ENCODE data around the gene TUBGCP5. TPM values are rescaled to one million over a fixed set of nuclear protein-coding genes. Genes with fewer than 3 reads are reported as not detected.

TUBGCP5 gene
- total and polyA plus RNA-seq, 2 of the 4 experiments (the other 2 are of a cell fraction), result 13.0 to 19.4 TPM

DNA sequence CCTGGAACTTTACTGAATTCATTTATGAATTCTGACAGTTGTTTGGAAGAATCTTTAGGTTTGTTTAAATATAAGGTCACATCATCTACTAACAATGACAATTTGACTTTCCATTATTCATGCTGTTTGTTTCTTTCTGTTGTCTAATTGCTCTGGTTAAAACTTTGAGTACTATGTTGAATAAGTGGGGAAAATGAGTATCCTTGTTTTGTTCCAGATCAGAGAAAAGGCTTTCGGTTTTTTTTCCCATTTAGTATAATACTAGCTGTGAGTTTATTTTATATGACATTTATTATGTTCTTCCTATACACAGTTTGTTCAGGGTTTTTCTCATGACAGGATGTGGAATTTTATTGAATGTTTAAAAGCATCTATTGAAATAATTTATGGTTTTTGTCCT, 11.3 kb upstream of the TUBGCP5 start:
- Histone ChIP-seq H3K9ac (ENCODE audit: low read depth, low read length) (no peak overlapping the region), H3K56ac (ENCODE audit: extremely low read depth, insufficient read depth, low read length) (no peak overlapping the region), H3K4me3 (ENCODE audit: insufficient read depth, low read depth, low read length) (no peak overlapping the region), H4K5ac (ENCODE audit: low read depth, low read length) (no peak overlapping the region), H3K27ac (ENCODE audit: insufficient read depth, low read length) (no peak overlapping the region), H4K20me1 (ENCODE audit: insufficient read depth, low read length) (no peaks in the 10 kb centered on the region), H3K4ac (ENCODE audit: low read depth, low read length) (no peak overlapping the region), H2BK20ac (ENCODE audit: low read depth, low read length) (no peak overlapping the region), H3K9me1 (ENCODE audit: insufficient read depth, low read length) (no peaks in the 10 kb centered on the region), H2BK5ac (ENCODE audit: low read depth, low read length, poor library complexity, severe bottlenecking) (no peak overlapping the region), H3K36me3 (ENCODE audit: control insufficient read depth, insufficient read depth, low read length) (no peaks in the 10 kb centered on the region), H2BK120ac (ENCODE audit: low read depth, low read length) (no peak overlapping the region), H3K23ac (ENCODE audit: low read depth, low read length) (no peak overlapping the region), H3K14ac (replicated peaks; ENCODE audit: low read depth, low read length) (no peak overlapping the region), H3K18ac (ENCODE audit: low read depth, low read length) (no peak overlapping the region), H3K79me1 (ENCODE audit: low read depth in 1 of 2, low read length in 2 of 2) (no peaks in the 10 kb centered on the region), H3K9me3 (ENCODE audit: control insufficient read depth, insufficient read depth, low read length) (no peaks in the 10 kb centered on the region), H2AK5ac (ENCODE audit: low read depth, low read length) (no peak overlapping the region), H3K27me3 (ENCODE audit: control insufficient read depth, insufficient read depth, low read length) (no peaks in the 10 kb centered on the region), H3K4me1 (ENCODE audit: control insufficient read depth, insufficient read depth, low read length) (no peaks in the 10 kb centered on the region), H2BK15ac (ENCODE audit: low read depth, low read length) (no peak overlapping the region), H4K8ac (ENCODE audit: low read depth in 2 of 2, low read length in 2 of 2) (no peak overlapping the region), H2AK9ac (replicated peaks; ENCODE audit: low read depth, low read length, poor library complexity) (no peak overlapping the region), H4K91ac (ENCODE audit: insufficient read depth, low read depth, low read length) (no peak overlapping the region), H3K4me2 (ENCODE audit: low read depth, low read length) (no peak overlapping the region), H2AFZ (replicated peaks; ENCODE audit: low read length, poor library complexity) (no peak overlapping the region)
- TF ChIP-seq MAZ (IDR thresholded peaks at IDR 0.05; ENCODE audit: borderline replicate concordance, low read depth, low read length), result no peak
- no peak for TF ChIP-seq RCOR1 (IDR thresholded peaks at IDR 0.05; ENCODE audit: insufficient replicate concordance, low read length)
- TF ChIP-seq POLR2A (IDR thresholded peaks at IDR 0.05; ENCODE audit: low read depth, low read length), result no peak
- no TSS peak for BruUV-seq (replicated peaks)
- CTCF ChIA-PET, result no interaction called here
- DNase-seq (no peak), ATAC-seq (ENCODE audit: low read depth) (no peak)
- no CpG with 5 or more reads among the region's 1 CpG for WGBS, 2 experiments (ENCODE audit: extremely low coverage in 2 of 2, insufficient read length in 1 of 2)
- in situ Hi-C loops (cut with MboI; ENCODE audit: low sequenced_read_pairs) (no loop called here), intact Hi-C loops (cut with micrococcal nuclease) (no loop called here), dilution Hi-C loops (cut with HindIII; ENCODE audit: low sequenced_read_pairs, unreplicated experiment) (no loop called here)
- POLR2A ChIA-PET (ENCODE audit: unreplicated experiment), result no interaction called here

Measured in IMR-90 (cell line).